Measurements from ENCODE around the gene SHD. TPM values are rescaled to one million over a fixed set of nuclear protein-coding genes. Genes with fewer than 3 reads are reported as not detected.

The SHD gene
- total and polyA plus RNA-seq, 2 of the 13 experiments (the other 11 are each of a cell fraction or from before 2014, with no cell fraction given) = 0.11 to 0.20 TPM

DNA sequence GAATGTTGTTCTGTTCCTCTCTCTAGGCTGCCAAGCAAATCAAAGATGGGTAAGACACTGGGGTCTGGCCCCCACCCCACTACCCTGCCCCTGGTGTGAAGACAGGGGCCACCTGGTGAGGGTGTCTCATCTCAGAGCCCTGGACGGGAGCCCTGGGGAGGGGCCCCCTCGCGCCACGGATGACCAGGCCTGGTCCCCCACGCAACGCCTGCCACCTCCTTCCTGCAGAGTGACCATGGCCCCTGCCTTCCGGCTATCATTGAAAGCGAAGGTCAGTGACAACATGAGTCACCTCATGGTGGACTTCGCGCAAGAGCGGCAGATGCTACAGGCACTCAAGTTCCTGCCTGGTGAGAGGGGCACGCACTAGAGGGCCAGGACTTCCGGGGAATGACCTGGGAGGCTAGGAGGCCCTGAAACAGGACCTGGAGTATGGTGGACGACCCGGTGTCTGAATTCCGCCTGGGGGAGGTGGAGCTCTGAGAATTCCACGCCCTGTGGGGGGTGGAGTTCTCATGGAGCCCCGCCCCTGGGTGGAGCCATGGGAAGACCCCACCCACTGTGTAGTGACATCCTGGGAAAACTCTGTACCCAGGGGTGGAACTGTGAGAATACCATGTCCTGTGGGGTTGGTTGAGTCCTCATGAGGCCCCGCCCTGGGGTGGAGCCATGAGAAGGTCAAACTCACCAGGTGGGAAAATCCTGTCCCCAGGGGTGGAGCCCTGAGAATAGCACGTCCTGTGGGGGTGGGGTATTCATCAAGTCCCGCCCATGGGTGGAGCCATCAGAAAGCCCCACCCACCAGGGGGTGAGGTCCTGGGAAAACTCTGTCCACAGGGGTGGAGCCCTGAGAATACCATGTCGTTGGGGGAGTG lies 31.4 kb downstream of the SHD start (continued):
- TF ChIP-seq FIP1L1 (IDR thresholded peaks at IDR 0.05; ENCODE audit: borderline replicate concordance, insufficient read depth, low read depth, low read length) (no peak), MXD4 (CRISPR knock-in tag; IDR thresholded peaks at IDR 0.05) (peak; percentile 86), NR1H2 (CRISPR knock-in tag; IDR thresholded peaks at IDR 0.05; ENCODE audit: borderline replicate concordance, low read depth) (no peak), CEBPG (CRISPR knock-in tag; IDR thresholded peaks at IDR 0.05) (peak; percentile 71)
- TF ChIP-seq, protein P1, sequence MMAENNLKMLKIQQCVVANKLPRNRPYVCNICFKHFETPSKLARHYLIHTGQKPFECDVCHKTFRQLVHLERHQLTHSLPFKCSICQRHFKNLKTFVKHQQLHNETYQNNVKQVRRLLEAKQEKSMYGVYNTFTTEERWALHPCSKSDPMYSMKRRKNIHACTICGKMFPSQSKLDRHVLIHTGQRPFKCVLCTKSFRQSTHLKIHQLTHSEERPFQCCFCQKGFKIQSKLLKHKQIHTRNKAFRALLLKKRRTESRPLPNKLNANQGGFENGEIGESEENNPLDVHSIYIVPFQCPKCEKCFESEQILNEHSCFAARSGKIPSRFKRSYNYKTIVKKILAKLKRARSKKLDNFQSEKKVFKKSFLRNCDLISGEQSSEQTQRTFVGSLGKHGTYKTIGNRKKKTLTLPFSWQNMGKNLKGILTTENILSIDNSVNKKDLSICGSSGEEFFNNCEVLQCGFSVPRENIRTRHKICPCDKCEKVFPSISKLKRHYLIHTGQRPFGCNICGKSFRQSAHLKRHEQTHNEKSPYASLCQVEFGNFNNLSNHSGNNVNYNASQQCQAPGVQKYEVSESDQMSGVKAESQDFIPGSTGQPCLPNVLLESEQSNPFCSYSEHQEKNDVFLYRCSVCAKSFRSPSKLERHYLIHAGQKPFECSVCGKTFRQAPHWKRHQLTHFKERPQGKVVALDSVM (CRISPR knock-in tag; IDR thresholded peaks at IDR 0.05) = peak; percentile 87

DNA sequence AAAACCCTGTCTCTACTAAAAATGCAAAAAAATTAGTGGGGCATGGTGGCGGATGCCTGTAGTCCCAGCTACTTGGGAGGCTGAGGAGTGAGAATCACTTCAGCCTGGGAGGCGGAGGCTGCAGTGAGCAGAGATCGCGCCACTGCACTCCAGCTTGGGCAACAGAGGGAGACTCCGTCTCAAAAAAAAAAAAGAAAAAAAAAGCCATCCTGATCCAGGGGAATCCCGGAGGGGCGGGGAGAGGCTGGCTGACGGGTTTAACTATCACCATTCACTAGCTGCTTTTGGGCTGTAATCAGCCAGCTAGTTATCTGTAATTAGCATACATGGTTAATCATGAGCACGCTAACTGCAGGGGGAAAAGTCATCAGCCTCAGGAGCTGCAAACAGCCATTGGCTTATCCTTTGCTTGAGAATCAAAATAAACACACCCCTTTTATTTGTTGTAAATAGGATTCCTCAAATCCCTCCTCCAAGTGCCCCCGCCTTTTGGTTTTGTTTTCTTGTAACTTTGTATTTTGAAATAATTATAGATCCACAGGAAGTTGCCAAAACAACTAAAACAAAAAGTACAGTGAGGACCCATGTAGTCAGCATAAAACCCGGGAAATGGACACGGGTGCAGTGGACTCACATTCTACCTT lies 34.9 kb downstream of the SHD start:
- no peak for FAIRE-seq
- H3K27me3 ChIP-seq (ENCODE audit: control insufficient read depth in 1 of 2, insufficient read depth in 2 of 2, low read length in 2 of 2) = 0 out of 5 replicates have a peak, but pooled peaks cover 0 to 1% of the 10 kb centered on the region in 2 experiments
- H3K27ac ChIP-seq (ENCODE audit: extremely low read length, insufficient read depth, low read length) = no peak overlapping the region
- H4K20me1 ChIP-seq (ENCODE audit: insufficient read depth, low read length) = no peaks in the 10 kb centered on the region
- no peaks in the 10 kb centered on the region for H3K36me3 ChIP-seq (replicated peaks in 1 of 2; ENCODE audit: control insufficient read depth in 1 of 2, insufficient read depth in 2 of 2, low read length in 2 of 2)
- no peak for ATAC-seq
- TF ChIP-seq SP1 (IDR thresholded peaks at IDR 0.05) = no peak
- no peak for TF ChIP-seq SP1 (CRISPR knock-in tag; IDR thresholded peaks at IDR 0.05)
- TF ChIP-seq, protein P1 (CRISPR knock-in tag; IDR thresholded peaks at IDR 0.05) = peak; percentile 81
- 0 out of 2 replicates have a peak, but pooled peaks have one; percentile 39 for TF ChIP-seq ZNF460 (CRISPR knock-in tag; IDR thresholded peaks at IDR 0.05; ENCODE audit: borderline replicate concordance)
- TF ChIP-seq, protein P2, sequence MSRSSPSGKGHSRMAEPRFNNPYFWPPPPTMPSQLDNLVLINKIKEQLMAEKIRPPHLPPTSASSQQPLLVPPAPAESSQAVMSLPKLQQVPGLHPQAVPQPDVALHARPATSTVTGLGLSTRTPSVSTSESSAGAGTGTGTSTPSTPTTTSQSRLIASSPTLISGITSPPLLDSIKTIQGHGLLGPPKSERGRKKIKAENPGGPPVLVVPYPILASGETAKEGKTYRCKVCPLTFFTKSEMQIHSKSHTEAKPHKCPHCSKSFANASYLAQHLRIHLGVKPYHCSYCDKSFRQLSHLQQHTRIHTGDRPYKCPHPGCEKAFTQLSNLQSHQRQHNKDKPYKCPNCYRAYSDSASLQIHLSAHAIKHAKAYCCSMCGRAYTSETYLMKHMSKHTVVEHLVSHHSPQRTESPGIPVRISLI (CRISPR knock-in tag; IDR thresholded peaks at IDR 0.05; ENCODE audit: borderline replicate concordance) = peak; percentile 68; the same call in 1 of the 2 replicates
- no peak for TF ChIP-seq ZNF549 (CRISPR knock-in tag; IDR thresholded peaks at IDR 0.05)
- peak; percentile 76 for TF ChIP-seq ZMYM3 (CRISPR knock-in tag; IDR thresholded peaks at IDR 0.05)
- TF ChIP-seq, protein P3, sequence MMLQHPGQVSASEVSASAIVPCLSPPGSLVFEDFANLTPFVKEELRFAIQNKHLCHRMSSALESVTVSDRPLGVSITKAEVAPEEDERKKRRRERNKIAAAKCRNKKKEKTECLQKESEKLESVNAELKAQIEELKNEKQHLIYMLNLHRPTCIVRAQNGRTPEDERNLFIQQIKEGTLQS (CRISPR knock-in tag; IDR thresholded peaks at IDR 0.05) = no peak
- no peak for TF ChIP-seq POLR2AphosphoS5 (IDR thresholded peaks at IDR 0.05; ENCODE audit: low read depth, low read length)
- no peak for TF ChIP-seq ZFP37 (CRISPR knock-in tag; IDR thresholded peaks at IDR 0.05; ENCODE audit: borderline replicate concordance)
- no peak overlapping the region for H3K4me3 ChIP-seq (replicated peaks in 1 of 3; ENCODE audit: insufficient read depth in 1 of 3, low read depth in 2 of 3, low read length in 3 of 3)
- DNase-seq (ENCODE audit: low spot score) = no peak
- 34% methylated on average over 12 of the region's 12 CpGs for WGBS (ENCODE audit: low lambda C conversion rate)
- H3K9ac ChIP-seq (ENCODE audit: insufficient read depth, low read depth, low read length) = no peak overlapping the region
- H3K4me2 ChIP-seq (ENCODE audit: low read depth, low read length) = peak overlapping the region; percentile 28
- intact Hi-C loops (cut with micrococcal nuclease; ENCODE audit: unreplicated experiment) (no loop called here), in situ Hi-C loops (cut with HindIII; ENCODE audit: extremely low pct_ligation_motif_present, low pct_unique_long_range_greater_than_20kb) (no loop called here)
- POLR2A ChIA-PET = interaction anchor here (1.3 kb wide), 1 partner anchor 25 kb away, joined by 5 read pairs; the partner anchor contains the start of gene STAP2
- peaks cover 42% of the 10 kb centered on the region for H3K4me1 ChIP-seq (ENCODE audit: insufficient read depth, low read length)
- BruUV-seq (replicated peaks) = no TSS peak
- CTCF ChIA-PET (ENCODE audit: low intra/inter-chr PET ratio, low total read pairs) = interaction anchor here (0.7 kb wide), 1 partner anchor 47 kb away, joined by 4 read pairs; no protein-coding TSS in a partner anchor
- H3K79me2 ChIP-seq (ENCODE audit: insufficient read depth, low read length) = no peaks in the 10 kb centered on the region
- no peak overlapping the region for H2AFZ ChIP-seq (ENCODE audit: low read length)
- no peaks in the 10 kb centered on the region for H3K9me3 ChIP-seq (ENCODE audit: low read length)
